Activated gamma-delta T cell treated with anti-CD3 and anti-CD28 coated beads, Interleukin-2, amount 50 U/mL, for 16 hours (primary cell): ENCODE results near the gene ICAM4.
"Not testable (repeated sequence)": the region's sequence is repeated elsewhere in the genome, so short reads cannot be mapped to it uniquely, and the experiment has no call there.

Source experiments
- DNase-seq: peaks from one replicate; pipeline ENCODE4 v3.0.0-alpha.2; 2020; ENCODE audit warnings: low read depth

Gene ICAM4

DNA sequence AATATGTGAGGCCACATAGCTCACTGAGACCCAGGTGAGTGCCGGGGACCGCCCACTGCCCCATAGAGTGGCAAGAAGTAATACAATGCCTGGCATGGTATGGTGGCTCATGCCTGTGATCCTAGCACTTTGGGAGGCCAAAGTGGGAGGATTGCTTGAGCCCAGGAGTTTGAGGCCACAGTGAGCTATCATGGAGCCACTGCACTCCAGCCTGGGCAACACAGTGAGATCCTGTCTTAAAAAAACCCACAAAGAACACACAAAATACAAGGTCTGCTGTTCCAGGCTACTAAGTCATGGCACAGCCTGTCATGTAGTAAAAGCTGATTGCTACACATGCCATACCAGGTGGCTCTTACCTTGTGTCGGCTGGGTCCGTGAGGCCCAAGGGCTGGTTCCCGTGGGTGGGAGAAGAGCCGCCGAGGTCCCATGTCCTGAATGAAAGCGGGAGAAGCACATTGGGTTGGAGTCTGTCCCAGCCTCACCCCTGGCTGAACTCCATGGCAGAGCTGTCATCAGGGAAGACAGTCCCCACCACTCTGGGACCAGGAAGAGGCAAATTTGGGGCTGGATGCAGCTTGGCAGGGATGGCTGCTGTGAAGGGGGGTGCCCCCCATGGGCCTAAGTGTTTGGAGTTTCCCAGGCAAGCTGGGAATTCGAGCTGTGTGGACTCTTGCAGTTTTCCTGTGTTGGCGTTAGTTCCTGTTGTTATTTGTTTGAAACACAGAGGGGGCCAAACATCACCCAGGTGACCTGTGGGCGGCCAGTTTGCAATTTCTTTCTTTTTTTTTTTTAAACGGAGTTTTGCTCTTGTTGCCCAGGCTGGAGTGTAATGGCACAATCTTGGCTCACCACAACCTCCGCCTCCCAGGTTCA lies 32.3 kb downstream of the ICAM4 start:
- no peak for DNase-seq

- no peak for DNase-seq
Observed at GRCh38 chr19:10320602-10321416, 34.1 kb downstream of the ICAM4 start.

GRCh38 chr19:10321417-10321797 lies 34.7 kb downstream of the ICAM4 start:
- no peak for DNase-seq

GRCh38 chr19:10321874-10322835 lies 35.4 kb downstream of the ICAM4 start:
- no peak for DNase-seq

DNA sequence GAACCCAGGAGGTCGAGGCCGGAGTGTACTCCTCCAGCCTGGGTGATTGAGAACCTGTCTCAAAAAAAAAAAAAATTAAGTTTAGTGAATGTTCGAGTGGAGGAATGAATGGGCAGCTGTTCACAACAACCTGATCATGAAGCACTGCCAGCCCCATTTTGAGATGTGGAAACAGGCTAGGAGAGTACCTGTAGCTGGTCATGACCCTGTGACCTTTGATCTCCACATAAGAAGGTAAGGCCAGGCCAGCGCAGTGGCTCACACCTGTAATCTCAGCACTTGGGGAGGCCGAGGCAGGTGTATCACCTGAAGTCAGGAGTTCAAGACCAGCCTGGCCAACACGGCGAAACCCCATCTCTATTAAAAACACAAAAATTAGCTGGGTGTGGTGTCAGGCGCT lies 39.0 kb downstream of the ICAM4 start:
- DNase-seq = no peak

DNA sequence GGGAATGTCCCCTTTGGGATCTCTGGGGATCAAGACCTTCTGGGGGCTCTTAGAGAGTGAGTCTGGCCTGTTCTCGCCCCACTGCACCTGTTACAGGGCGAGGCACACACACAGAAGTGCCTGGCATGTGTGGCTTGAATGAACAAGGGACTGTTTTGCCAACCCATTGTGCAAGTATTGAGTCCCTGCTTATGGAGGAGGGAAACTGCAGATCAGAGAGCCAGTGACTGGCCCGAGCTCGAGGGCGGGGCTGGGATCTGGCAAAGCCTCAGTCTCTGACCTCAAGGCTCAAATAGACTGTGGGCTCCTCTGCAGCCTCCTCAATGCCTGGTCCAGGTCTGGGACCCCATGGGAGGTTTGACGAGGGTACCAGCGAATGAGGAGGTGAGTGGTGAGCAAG lies 41.0 kb downstream of the ICAM4 start:
- no peak for DNase-seq

DNA sequence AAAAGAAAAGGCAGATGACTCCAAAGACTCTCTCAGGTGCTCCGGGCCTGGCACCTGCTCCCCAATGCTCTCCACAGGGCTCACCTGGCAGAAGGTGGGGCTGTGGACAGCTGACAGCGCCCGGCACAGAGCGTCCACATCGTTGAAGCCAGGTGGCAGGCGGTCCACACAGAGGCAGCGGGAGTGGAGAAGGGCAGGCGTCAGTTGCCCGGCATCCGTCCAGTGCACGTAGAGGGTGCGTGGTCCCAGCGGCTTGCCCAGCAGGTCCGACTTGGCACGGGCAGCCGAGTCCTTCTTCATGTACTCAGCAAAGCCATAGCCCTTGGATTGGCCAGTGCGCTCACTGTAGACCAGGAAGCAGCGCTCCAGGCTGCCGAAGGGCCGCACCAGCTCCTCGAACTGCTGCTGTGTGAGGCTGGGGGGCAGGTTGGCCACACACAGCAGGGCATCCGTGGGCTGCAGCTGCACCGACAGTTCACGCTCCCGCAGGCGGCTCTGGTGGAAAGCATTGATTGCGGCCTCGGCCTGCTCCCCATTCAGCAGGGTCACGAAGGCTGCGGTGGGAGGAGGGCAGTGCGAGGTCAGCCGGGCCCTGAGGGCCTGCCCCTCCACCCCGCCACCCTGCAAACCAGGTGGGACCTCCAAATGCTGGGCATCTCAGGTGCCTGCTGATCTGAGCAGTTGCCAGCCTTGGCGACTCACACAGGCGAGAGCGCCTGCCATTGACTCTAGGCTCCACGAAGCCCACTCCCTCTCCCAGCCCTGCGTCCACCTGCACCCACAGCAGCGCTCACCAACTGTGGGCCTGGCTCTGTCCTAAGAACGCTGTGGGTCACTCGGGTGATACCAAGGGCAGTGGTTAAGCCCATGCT lies 42.0 kb downstream of the ICAM4 start:
- no peak for DNase-seq

DNA sequence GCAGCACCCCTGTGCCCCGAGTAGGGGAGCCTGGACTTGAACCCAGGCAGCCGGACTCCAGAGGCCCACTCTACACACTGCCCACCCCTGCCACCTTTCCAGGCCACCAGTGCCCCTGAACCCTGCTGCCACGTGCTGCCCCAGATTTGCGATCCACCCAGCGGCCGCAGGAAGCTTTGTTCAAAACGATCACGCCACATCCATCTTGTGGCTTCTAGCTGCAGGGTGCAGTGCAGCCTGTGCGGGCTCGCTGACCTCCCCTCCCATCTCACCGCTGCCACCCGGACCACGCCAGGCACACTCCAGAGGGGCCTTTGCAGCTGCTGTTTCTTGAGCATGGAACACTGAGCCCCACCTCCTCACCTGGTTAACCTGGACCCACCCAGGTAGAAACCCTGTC lies 42.8 kb downstream of the ICAM4 start:
- no peak for DNase-seq

GRCh38 chr19:10332158-10332964 lies 45.6 kb downstream of the ICAM4 start:
- DNase-seq = no peak

DNA sequence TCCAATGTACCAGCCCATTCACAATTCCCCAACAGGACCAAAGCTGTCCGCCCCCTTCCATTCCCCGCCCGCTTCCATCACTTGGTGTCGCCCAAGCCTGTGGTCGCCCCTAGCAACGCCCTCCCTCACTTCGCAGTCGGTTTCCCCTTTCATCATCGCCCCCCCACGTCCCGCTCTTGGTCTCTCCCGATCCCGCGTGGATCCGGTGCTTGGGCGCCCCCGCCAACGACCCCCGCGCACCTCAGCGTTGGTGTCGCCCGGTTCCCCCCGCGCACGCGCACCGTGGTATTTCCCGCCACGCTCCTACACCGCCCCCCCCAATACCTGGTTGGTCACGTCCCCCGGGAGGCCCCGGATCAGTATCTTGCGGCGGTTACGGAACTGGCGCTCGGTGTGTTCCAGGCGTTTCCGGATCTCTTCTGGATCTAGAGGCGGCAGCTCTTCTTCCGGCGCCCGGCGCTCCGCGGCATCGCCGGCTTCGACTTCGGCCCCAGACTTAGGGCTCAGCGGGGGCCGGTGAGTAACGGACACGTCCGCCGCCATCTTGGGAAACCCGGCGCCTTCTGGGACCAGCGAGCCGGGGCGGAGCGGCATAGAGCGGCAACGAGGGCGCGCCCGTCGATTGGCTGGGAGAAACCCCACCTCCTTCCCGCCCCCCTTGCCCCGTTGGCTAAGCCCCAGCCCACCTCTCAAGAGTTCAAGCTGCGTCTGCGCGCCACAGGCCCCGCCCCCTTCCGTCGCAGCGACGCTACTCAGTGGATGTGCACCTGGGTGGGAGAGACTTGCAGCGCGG lies 46.4 kb downstream of the ICAM4 start, which contains the start of gene RAVER1:
Gene RAVER1 (minus strand): TSS at position 565 of the 793 bp plus-strand sequence. CDS start 22 bp downstream, at position 543.
- DNase-seq = peak; percentile 97

- DNase-seq = no peak
Observed at GRCh38 chr19:10333758-10334587, 47.2 kb downstream of the ICAM4 start.

- no peak for DNase-seq
Observed at GRCh38 chr19:10334588-10335351, 48.0 kb downstream of the ICAM4 start.

- DNase-seq = no peak
Observed at GRCh38 chr19:10335352-10335985, 48.7 kb downstream of the ICAM4 start.

DNA sequence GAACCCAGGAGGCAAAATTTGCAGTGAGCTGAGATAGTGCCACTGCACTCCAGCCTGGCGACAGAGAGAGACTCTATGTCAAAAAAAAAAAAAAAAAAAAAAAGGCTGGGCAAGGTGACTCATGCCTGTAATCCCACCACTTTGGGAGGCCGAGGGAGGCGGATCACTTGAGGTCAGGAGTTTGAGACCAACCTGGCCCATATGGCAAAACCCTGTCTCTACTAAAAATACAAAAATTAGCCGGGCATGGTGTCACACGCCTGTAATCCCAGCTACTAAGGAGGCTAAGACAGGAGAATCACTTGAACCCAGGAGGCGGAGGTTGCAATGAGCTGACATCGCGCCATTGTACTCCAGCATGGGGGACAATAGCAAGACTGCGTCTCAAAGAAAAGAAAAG lies 50.0 kb downstream of the ICAM4 start:
- not testable (repeated sequence) for DNase-seq
